Neural progenitor cell (in vitro differentiated cells): ENCODE measurements around the gene PLEKHA6. TPM values are rescaled to one million over a fixed set of nuclear protein-coding genes. Genes with fewer than 3 reads are reported as not detected.

Source experiments
- DNase-seq: peaks from one replicate; pipeline ENCODE4 v3.0.0-alpha.2; 2016; ENCODE audit warnings: low spot score
- H2AFZ ChIP-seq: fragments of 200-600 bp; sonication (generic); replicated peaks from 2 replicates; pipeline ENCODE4 v1.6.1; 2016; ENCODE audit warnings: antibody characterized with exemption
- H3F3A ChIP-seq: fragments of 200-600 bp; sonication (generic); 2 replicates; pipeline ENCODE4 v1.6.1; 2016; ENCODE audit warnings: antibody characterized with exemption, low read depth
- H3K27ac ChIP-seq: fragments of 200-600 bp; sonication (generic); 2 replicates; pipeline ENCODE4 v1.5.1; 2016; ENCODE audit warnings: mild to moderate bottlenecking
- H3K27me3 ChIP-seq: fragments of 200-600 bp; sonication (generic); 2 replicates; pipeline ENCODE4 v1.6.1; 2016; ENCODE audit warnings: mild to moderate bottlenecking, moderate library complexity
- H3K36me3 ChIP-seq: fragments of 200-600 bp; sonication (generic); 2 replicates; pipeline ENCODE4 v1.5.1; 2016
- H3K4me1 ChIP-seq: fragments of 200-600 bp; sonication (generic); 2 replicates; pipeline ENCODE4 v1.6.1; 2016; ENCODE audit warnings: mixed run types
- H3K4me2 ChIP-seq: fragments of 200-600 bp; sonication (generic); 2 replicates; pipeline ENCODE4 v1.6.1; 2016
- H3K4me3 ChIP-seq: fragments of 200-600 bp; sonication (generic); 2 replicates; pipeline ENCODE4 v1.5.1; 2016
- H3K79me2 ChIP-seq: fragments of 200-600 bp; sonication (generic); 2 replicates; pipeline ENCODE4 v1.6.1; 2016; ENCODE audit warnings: low read depth
- H3K9ac ChIP-seq: fragments of 200-600 bp; sonication (generic); 2 replicates; pipeline ENCODE4 v1.6.1; 2016
- H3K9me3 ChIP-seq: fragments of 200-600 bp; sonication (generic); 2 replicates; pipeline ENCODE4 v1.5.1; 2016; ENCODE audit warnings: low read depth
- H4K20me1 ChIP-seq: fragments of 200-600 bp; sonication (generic); 2 replicates; pipeline ENCODE4 v1.6.1; 2016; ENCODE audit warnings: low read depth
- H3K27ac Mint-ChIP-seq: 3 replicates; pipeline ENCODE4 v1.8.0; 2021; ENCODE audit warnings: mixed read lengths
- H3K27me3 Mint-ChIP-seq: 2 replicates; pipeline ENCODE4 v1.8.0; 2022; ENCODE audit warnings: low read depth, mild to moderate bottlenecking, inconsistent platforms, moderate library complexity, mixed read lengths; ENCODE audit not compliant: insufficient read depth
- H3K36me3 Mint-ChIP-seq: 3 replicates; pipeline ENCODE4 v1.8.0; 2021; ENCODE audit warnings: mixed read lengths
- H3K4me1 Mint-ChIP-seq: 3 replicates; pipeline ENCODE4 v1.8.0; 2021; ENCODE audit warnings: mixed read lengths
- H3K4me3 Mint-ChIP-seq: 3 replicates; pipeline ENCODE4 v1.8.0; 2021; ENCODE audit warnings: mild to moderate bottlenecking, moderate library complexity, mixed read lengths
- H3K9me3 Mint-ChIP-seq: 3 replicates; pipeline ENCODE4 v1.8.0; 2020; ENCODE audit warnings: mixed read lengths
- EZH2 ChIP-seq: fragments of 200-600 bp; sonication (generic); IDR thresholded peaks from 2 replicates; pipeline ENCODE4 v1.6.1; 2017; ENCODE audit warnings: antibody characterized with exemption, mild to moderate bottlenecking, moderate library complexity
- EZH2phosphoT487 ChIP-seq: fragments of 200-600 bp; sonication (generic); IDR thresholded peaks from 2 replicates; pipeline ENCODE4 v1.6.1; 2017; ENCODE audit warnings: antibody characterized with exemption
- total RNA-seq: library from RNA; depleted of rRNA; stranded (reverse); fragments of >200 nt; gene quantifications from 2 replicates; pipeline ENCODE4 v1.2.3, GENCODE V29; 2015; ENCODE audit warnings: low replicate concordance
- TF ChIP-seq, protein P1 (sequence below): fragments of 200-600 bp; sonication (generic); IDR thresholded peaks from 2 replicates; pipeline ENCODE4 v1.5.1; 2017; ENCODE audit warnings: antibody characterized with exemption, mild to moderate bottlenecking

The PLEKHA6 gene
- total RNA-seq, 1 donor from 2014 or later = 0.58 TPM

DNA sequence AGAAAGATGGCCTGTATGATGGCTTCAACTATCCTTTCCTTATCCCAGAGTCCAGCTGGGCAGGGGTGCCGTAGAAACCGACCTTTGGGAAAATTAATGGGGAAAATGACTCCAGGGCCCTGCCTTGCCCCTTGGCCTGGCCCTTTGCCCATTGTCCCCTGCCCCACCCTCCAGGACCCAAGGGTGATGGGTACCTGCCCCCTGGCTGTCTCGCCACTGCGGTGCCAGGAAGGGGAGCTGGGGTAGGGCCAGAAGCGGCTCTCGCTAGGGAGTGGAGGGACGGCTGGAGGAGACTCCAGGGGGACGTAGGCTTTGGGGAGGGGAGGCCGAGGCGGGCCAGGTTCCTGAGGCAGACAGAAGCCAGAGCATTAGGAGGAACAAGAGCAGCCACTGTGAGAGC is 116.8 kb downstream of the PLEKHA6 start:
- H2AFZ ChIP-seq = no peak overlapping the region
- H3K27ac Mint-ChIP-seq = no peak overlapping the region
- H3K4me2 ChIP-seq = no peak overlapping the region
- H4K20me1 ChIP-seq = no peaks in the 10 kb centered on the region
- no peak overlapping the region for H3K4me3 Mint-ChIP-seq
- H3K27me3 Mint-ChIP-seq = peaks cover 4% of the 10 kb centered on the region
- no peaks in the 10 kb centered on the region for H3K79me2 ChIP-seq
- H3K4me3 ChIP-seq = no peak overlapping the region
- H3K36me3 Mint-ChIP-seq = peaks cover 58% of the 10 kb centered on the region
- H3K4me1 ChIP-seq = no peaks in the 10 kb centered on the region
- TF ChIP-seq EZH2phosphoT487 = no peak
- TF ChIP-seq, protein P1, sequence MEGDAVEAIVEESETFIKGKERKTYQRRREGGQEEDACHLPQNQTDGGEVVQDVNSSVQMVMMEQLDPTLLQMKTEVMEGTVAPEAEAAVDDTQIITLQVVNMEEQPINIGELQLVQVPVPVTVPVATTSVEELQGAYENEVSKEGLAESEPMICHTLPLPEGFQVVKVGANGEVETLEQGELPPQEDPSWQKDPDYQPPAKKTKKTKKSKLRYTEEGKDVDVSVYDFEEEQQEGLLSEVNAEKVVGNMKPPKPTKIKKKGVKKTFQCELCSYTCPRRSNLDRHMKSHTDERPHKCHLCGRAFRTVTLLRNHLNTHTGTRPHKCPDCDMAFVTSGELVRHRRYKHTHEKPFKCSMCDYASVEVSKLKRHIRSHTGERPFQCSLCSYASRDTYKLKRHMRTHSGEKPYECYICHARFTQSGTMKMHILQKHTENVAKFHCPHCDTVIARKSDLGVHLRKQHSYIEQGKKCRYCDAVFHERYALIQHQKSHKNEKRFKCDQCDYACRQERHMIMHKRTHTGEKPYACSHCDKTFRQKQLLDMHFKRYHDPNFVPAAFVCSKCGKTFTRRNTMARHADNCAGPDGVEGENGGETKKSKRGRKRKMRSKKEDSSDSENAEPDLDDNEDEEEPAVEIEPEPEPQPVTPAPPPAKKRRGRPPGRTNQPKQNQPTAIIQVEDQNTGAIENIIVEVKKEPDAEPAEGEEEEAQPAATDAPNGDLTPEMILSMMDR = no peak
- DNase-seq = no peak
- no peaks in the 10 kb centered on the region for H3K9me3 Mint-ChIP-seq
- H3K27ac ChIP-seq = no peak overlapping the region
- no peak overlapping the region for H3K9ac ChIP-seq
- no peaks in the 10 kb centered on the region for H3K36me3 ChIP-seq
- H3K27me3 ChIP-seq = no peaks in the 10 kb centered on the region
- no peaks in the 10 kb centered on the region for H3K9me3 ChIP-seq
- no peaks in the 10 kb centered on the region for H3K4me1 Mint-ChIP-seq
- no peaks in the 10 kb centered on the region for H3F3A ChIP-seq

DNA sequence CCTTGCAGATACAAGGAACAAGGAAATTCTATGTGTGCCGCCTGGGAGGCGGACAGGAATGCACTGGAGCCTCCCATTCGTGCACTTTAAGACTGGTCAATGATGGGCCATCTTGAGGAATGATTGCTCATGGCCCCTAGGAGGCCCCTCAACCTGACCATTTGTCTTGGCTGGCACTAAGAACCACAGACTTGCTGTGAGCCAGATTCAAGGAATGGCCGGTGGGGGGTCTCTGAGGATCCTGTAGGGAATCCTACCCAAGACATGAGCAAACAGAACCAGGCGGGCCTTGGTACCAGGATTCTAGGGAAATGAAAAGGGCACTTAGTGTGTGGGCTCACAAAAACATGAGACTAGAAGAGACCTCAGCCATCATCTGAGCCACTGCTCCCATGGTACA is 117.8 kb downstream of the PLEKHA6 start:
- H3K9ac ChIP-seq = no peak overlapping the region
- H3K36me3 ChIP-seq = no peaks in the 10 kb centered on the region
- no peak overlapping the region for H3K4me3 ChIP-seq
- no peaks in the 10 kb centered on the region for H3K4me1 Mint-ChIP-seq
- peaks cover 4% of the 10 kb centered on the region for H3K27me3 Mint-ChIP-seq
- no peak overlapping the region for H2AFZ ChIP-seq
- no peak overlapping the region for H3K27ac Mint-ChIP-seq
- H3K4me2 ChIP-seq = no peak overlapping the region
- no peak for DNase-seq
- TF ChIP-seq EZH2 (no peak), EZH2phosphoT487 (no peak)
- TF ChIP-seq, protein P1 = no peak
- no peaks in the 10 kb centered on the region for H3F3A ChIP-seq
- H4K20me1 ChIP-seq = no peaks in the 10 kb centered on the region
- no peaks in the 10 kb centered on the region for H3K79me2 ChIP-seq
- H3K36me3 Mint-ChIP-seq = peaks cover 63% of the 10 kb centered on the region
- no peaks in the 10 kb centered on the region for H3K9me3 ChIP-seq
- no peaks in the 10 kb centered on the region for H3K9me3 Mint-ChIP-seq
- no peak overlapping the region for H3K27ac ChIP-seq
- no peak overlapping the region for H3K4me3 Mint-ChIP-seq
- H3K27me3 ChIP-seq = no peaks in the 10 kb centered on the region
- no peaks in the 10 kb centered on the region for H3K4me1 ChIP-seq

DNA sequence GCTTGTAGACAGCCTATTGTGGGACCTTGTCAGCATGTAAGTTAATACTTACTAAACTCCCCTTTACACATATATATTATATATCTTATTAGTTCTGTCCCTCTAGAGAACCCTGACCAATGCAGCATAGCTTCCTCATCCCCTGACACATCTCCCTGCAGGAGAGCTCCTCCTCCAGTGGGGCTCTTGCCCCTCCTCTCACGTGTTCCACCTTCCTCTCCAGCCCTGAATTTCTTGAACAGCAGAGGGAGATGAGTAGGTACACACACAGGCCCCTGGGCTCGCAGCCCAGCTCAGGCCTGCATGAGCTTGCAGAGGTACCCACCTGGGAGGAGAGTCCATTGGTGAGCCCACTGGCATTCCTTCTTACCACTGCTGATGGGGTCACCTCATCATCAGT is 118.7 kb downstream of the PLEKHA6 start:
- Mint-ChIP-seq H3K27me3 (peaks cover 5% of the 10 kb centered on the region), H3K9me3 (peaks cover 5% of the 10 kb centered on the region), H3K4me1 (no peaks in the 10 kb centered on the region), H3K4me3 (no peak overlapping the region), H3K36me3 (peaks cover 66% of the 10 kb centered on the region), H3K27ac (no peak overlapping the region)
- no peak overlapping the region for H3K9ac ChIP-seq
- H3K4me2 ChIP-seq = no peak overlapping the region
- TF ChIP-seq EZH2 (no peak), EZH2phosphoT487 (no peak)
- TF ChIP-seq, protein P1 = no peak
- DNase-seq = no peak
- no peaks in the 10 kb centered on the region for H3K27me3 ChIP-seq
- H2AFZ ChIP-seq = no peak overlapping the region
- H4K20me1 ChIP-seq = no peaks in the 10 kb centered on the region
- no peak overlapping the region for H3K27ac ChIP-seq
- H3K36me3 ChIP-seq = no peaks in the 10 kb centered on the region
- H3F3A ChIP-seq = no peaks in the 10 kb centered on the region
- no peaks in the 10 kb centered on the region for H3K79me2 ChIP-seq
- no peaks in the 10 kb centered on the region for H3K9me3 ChIP-seq
- H3K4me3 ChIP-seq = no peak overlapping the region
- H3K4me1 ChIP-seq = no peaks in the 10 kb centered on the region
